SHP77 (cell line): ENCODE measurements around the gene FANCI.

Experiments used
- DNase-seq, 2 experiments: peaks; one replicate each; lab custom pipeline; 2025; lab: John Stamatoyannopoulos, UW

Gene FANCI

DNA sequence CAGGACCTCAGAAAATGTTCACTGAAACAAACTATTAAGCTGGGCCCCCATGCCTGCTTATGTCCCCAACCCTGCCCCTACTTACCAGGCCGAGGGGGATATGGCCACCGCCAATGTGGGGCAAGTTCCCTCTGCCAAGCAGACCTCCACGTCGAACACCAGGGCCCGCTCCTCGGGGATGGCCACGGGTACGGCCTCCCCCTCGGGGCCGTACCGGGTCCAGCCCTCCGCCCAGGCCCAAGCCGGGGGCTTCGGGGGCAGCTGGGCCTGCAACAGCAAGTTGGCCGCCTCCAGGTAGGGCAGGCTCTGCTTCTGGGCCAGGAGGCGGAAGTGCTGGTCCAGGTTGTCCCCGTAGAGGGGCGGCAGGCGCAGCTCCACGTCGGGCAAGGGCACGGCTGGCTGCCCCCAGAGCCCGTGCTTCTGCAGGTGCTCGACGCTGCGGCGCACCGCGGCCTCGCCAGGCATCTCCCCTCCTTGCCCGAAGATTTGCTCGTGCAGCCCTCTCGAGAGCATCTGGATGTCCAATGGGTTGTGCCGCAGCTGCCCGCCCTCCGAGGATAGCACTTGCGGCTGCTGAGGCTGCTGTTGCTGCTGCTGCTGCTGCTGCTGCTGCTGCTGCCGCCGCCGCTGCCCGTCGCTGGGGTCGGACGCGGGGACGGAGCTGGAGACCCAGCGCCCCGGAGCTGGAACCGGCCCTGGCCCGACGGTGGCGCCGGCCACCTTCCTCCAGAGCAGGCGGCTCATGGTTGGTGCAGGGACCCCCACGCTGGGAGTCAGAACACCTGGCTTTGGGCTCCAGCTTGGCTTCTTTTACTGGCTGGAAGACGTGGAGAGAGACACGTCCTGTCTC, 89.5 kb downstream of the FANCI start:
- DNase-seq = no peak

DNA sequence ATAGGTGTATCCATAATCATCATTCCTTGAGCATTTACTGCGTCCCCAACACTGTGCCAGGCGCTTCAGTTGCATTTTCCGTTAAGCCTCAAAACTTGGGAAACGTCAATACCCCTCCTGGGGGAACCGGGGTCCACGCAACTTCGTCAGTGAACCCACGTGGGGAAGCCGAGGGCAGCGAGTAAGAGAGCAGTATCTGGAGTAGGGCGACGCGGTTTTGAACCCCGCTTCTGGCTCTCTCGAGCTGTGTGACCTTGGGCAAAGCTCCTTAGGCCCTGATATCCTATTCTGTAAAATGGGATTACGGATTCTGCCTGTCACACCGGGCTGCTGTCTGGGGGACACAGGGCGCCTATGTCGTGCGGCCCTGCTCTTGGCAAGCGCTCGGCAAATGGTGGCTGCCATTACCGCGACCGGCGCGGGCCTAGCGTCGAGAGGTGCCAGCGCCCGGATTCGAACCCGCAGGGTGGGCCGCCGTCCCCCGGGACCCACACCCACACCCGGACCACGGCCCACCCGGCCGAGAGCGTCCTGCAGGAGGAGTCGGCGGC, 90.3 kb downstream of the FANCI start:
- DNase-seq = no peak

DNA sequence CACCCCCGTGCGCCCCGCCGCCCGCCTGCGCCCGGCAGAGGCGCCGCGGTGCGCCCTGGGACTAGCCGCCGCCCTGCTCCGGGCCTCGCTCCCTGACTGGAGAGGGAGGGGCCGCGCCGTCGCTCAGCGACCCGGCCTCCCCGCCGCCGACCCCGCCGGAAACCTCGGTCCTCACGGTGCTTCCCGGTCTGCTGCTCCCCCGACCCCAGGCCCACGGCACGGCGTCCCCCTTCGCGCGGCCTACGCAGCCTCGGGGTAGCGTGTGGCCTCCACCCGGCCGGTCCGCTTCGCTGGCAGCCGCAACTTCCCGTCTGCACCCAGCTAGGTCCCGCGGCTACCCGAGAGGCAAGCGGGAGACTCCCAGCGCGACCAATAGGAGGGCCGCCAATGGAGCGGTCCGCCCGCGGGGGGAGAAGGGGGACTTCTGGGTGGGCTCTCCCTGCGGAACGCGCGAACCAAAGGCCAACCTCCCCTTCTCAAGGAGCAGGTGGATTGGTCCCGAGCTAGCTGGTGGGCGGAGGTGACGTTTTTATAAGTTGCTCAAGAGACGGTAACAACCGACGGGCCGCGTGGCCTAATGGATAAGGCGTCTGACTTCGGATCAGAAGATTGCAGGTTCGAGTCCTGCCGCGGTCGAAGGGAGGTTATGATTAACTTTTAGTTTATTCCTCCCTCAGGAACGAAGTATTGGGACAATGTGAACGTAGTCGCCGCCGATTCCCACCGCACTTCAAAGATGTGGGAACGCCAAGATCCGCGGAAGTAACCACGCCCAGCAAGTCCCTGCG, 90.9 kb downstream of the FANCI start, which contains the start of gene POLG:
TSS of gene POLG (minus strand) at position 315 of the 788 bp plus-strand sequence. CDS start 1,070 bp downstream, outside the sequence.
- peak; percentile 97 to 98 for DNase-seq

DNA sequence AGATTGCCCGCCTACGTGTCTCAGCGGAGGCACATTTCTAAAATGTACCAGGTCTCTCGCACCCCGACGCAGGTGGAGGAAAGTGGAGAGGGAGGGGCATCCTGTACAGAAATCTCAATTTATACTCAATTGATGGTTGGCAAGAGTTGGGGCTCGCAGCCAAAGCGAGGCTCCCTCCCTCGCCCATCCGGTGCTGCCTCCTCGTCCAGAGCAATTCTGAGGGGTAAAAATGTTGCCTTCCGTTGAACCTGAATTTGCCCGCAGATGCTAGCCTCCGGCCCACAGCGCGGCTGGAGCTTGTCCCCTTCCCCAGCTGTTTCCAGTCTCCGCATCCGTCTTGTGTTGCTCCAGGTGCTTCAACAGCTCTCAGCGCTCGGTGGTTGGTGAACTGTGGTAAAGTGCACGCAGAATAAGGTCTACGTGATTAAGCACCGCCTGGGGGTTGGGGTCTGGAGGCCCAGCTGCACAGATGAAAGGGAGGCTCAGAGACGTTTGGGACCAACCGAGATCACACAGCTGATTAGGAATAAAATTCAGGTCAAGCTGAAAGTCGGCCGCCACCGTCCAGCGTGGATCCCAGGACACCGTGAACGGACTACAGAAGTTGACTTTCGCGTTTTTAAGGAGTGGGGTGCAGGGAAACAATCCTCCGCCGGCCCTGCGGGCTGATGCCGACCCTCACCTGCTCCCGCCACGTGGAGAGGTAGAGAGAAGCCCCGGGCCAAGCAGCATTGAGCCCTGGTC, 91.7 kb downstream of the FANCI start:
- peak; percentile 84 to 88 for DNase-seq

DNA sequence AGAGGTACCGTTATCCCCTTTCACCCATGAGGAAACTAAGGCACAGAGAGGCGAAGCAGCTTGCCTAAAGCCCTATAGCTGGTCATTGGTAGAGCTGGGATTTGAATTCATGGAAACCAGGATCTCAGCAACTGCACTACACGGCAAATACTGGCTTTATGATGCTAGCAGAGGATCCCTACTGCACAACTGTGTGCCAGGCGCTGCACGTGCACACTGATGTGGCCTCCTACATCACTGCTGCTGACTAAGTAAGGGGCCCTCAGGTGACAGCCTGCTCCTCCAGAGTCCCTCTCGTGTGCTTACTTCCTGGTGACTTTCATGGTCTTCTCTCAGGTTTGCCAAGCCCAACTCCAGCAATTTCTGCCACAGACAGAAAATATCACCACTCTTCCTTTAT, 94.3 kb downstream of the FANCI start:
- no peak for DNase-seq

DNA sequence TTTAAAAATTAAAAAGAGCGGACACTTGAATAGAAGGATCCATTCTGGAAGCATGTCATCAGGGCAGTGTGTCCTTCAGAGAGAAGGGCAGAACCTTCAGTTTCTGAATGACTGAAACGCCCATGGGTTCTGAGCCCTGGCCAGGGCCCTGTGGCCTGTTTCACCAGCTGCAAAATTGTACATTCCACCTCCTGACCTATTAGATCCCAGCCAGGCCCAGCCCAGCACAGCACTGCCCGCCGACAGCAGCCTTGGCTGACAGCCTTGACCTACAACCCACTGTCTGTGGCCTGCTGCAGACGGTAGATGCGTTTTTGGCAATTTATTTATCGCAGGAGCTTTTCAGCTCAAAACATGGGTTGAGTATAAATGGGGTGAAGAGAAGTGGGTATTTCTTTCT, 96.8 kb downstream of the FANCI start:
- no peak for DNase-seq

DNA sequence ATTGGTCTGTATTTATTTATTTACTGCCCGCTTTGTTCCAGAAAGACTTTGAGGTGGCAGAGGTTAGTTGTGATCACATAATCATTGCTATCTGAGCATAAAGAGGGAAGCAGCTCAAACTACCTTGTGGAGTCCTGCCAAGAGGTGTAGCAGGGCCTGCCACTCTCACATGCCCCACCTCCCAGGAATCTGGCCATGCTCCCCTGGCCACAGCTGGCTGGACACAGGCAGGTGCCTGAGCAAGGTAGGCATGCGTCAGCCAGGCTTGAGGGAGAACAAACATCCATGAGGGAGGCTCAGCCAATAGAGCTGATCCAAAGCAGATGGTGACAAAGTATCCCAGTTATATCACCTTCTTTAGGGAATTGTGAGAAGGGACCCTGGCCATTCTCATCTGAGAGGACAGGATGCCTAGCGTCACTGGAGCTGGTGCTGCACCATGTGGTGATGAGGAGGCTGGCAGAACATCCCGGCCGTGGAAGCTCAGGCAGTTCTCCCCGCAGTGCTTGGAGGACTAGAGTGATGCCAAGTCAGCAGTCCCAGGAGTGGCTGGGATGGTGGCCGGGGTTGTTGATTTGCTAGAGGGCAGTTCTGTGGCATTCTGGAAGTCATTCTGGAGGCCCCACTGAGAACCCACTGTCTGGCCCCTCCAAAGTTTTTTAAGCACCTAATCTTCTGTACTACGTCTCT, 97.7 kb downstream of the FANCI start:
- DNase-seq = peak; percentile 32 to 36

DNA sequence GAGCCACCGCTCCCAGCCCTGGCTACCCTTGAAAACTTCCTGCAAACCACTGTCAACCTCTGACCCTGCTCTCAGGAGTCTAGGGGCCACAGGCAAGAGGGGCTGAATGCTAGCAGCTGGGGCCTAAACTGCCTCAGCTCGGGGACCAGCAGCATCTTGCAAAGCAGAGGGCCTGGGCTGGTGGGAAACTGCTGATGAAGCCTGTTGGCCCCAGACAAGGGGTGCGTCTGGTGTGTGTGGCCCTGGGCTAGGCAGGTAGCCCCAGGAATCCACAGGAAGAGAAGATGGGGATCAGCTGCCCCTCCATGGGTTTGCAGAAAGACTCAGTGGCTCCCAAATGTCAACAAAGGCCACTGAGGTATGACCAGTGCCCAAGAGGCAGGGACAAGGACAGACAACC, 99.1 kb downstream of the FANCI start:
- no peak for DNase-seq

DNA sequence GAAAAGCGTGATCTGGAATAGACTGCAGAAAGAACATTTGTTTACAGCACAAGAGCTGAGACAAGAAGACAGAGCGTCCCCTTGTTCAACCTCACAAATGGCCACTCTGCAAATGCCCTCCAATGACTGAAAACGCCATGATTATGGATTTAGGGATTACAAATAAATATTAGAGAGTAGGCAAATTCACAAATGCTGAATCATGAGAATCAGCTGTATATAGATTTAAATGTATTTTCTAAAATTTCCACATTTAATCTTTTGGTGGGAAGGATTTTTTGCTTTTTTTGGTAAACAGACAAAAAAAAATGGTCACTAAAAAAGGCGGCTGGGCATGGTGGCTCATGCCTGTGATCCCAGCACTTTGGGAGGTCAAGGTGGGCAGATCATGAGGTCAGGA, 101.5 kb downstream of the FANCI start:
- no peak for DNase-seq

DNA sequence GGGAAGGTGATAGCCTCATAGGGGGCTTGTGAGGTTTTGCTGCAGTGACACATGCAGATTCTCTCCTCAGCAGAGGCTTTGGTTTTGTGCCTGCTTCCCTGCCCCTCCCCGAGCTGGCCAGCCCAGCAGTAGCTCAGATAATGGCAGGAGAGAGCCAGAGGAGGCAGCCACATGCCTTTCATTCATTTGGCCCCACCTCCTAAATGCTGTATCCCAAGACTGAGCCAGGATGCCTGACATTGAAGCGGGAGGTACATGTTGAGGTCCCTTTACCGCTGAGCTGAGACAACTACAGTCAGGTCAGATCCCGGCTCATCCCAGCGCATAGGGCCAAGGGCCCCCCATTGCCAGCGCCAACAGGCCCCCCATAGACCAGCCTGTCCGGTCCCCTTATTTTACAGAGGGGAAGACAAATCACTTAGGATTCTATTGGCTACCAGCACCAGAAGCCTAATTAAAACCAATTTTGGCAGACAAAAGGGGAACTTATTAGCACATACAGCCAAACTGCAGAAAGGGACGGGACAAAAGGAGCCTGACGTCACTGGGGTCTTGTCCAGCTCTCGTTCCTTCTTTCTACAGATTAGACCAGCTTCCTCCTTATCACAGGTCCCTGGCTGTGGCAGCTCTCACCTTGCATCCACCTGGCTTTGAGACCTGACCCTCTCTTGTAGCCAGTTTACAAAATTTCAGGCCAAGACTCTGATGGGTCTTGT, 102.9 kb downstream of the FANCI start:
- no peak for DNase-seq

DNA sequence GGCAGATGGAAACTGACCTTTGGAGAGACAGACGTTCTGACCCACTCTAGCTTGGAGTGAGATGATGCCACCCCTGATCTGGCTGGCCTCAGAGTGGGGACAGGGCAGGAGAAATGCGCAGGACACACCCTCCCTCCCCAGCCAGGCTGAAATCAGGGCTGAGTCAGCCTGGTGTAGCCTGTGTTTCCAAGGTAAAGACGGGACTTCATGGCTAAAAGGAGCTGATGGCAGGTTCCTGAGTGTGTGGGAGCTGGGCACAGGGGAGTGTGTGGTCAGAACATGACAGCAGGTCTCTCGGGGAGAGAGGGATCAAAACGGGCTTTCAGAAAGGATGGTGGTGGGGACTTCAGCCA, 105.4 kb downstream of the FANCI start:
- no peak for DNase-seq

DNA sequence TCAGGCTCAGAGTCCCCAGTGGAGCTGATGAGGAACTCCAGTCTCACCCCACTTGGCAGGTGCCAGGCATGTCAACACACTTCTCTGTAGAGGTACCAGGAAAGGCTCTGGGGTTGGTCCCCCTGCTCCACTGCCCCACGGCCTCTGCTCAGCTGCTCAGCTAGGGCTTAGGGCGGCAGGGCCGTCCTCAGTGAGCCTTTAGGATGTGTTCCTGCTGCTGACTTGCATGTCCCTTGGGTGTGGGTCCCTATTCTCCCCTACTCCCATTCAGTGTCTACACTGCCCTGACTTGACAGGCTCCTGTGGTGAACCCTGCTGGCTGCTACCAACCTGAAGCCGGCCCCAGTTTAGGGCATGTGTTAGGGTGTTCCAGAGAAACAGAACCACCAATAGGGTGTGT, 108.7 kb downstream of the FANCI start:
- DNase-seq = no peak

DNA sequence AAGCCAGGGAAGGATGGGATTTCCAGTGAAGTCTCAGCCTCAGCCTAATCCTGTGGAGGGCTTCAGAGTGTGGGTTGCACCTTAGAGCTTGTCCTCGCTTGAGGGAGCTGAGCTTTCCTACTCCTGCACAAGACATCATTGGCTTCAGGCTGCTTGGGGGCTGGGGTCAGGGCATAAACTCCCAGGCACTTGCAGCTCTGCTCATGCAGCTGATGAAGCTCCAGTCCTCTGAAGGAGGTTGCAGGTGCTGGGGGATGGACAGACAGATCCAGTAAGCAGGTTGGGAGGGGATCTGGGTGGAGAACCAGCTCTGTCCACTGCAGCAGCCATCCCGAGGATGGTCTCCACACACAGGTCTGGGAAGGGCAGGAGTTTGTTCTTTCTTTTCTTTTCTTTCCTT, 110.2 kb downstream of the FANCI start:
- DNase-seq = no peak

DNA sequence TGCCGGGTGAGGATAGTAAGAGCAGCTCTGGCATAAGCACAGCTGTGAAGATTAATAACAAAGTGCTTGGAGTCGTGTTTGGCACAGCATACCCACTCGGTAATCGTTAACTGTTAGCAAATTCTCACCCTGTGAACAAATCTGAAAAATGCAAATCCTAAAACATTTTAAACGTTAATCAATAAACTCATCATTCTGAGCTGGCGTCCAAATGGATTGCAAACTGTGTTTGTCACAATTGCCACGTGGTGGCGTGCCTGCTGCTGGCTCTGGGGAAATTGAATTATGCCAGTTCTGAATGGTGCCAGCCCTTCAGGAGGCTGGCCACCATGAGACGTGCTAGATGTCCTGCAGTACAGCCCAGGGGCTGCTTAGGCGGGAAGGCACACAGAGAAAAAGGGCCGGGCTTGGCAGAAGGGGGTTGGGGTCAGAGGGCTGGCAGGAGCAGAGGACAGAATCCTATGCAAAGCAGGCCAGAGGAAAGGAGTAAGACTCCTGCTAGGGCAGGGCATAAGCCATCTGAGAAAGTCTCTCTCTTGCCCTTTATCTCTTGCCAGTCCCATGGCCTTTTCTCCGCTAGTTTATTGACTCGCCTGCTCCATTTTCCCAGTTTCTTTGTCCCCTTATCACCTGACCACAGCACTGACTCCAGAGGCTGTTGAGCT, 113.0 kb downstream of the FANCI start:
- peak; percentile 17 to 64 for DNase-seq

DNA sequence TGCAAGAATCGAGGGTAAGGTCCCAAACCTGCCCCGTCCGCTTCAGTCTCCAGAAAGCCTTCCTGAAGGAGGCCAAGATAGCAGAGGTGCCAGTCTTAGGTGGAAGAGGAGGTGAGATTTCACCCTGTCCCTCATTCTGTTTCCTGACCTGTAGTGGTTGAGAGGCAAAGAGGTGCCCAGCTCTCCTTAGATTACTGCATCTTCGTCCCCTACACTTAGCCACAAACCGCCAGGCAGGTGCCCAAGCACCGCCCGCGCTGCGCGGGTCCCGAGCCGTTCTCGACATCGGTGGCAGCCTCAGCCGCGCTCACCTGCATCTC, 114.6 kb downstream of the FANCI start:
- peak in 1 of 2 experiments; percentile 40 for DNase-seq

DNA sequence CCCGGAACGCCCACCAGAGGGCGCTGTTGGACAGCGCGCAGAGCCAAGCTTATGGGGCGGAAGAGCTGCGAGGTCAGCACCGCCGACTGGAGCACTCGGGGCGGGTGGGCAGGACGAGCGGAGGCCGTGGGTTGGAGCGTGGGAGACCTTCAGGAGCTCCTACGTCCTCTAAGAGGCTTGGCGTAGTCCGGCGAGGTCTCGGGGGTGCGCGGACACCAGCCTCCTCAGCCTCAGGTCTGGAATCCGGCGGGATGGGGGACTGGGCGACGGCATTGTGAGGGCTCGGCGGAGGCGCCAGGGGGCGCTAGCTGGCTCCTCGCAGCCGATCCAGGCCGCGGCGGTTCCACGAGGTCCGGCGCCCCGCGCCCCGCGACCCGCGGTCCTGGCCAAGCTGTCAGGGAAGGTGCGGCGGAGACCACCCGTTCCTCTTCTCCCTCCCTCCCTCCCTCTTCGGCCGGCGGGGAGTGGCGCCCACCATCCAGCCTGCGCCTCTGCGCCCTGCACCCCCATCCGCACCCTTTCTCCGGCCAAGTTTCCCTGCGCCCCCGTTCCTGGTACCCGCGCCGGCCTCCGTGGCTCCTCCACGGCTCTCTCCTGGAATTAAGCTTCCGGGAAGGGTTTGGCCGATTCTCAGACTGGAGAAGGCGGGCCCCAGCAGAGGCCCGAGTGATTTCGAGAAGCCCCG, 115.1 kb downstream of the FANCI start:
- DNase-seq = peak; percentile 41 to 57

DNA sequence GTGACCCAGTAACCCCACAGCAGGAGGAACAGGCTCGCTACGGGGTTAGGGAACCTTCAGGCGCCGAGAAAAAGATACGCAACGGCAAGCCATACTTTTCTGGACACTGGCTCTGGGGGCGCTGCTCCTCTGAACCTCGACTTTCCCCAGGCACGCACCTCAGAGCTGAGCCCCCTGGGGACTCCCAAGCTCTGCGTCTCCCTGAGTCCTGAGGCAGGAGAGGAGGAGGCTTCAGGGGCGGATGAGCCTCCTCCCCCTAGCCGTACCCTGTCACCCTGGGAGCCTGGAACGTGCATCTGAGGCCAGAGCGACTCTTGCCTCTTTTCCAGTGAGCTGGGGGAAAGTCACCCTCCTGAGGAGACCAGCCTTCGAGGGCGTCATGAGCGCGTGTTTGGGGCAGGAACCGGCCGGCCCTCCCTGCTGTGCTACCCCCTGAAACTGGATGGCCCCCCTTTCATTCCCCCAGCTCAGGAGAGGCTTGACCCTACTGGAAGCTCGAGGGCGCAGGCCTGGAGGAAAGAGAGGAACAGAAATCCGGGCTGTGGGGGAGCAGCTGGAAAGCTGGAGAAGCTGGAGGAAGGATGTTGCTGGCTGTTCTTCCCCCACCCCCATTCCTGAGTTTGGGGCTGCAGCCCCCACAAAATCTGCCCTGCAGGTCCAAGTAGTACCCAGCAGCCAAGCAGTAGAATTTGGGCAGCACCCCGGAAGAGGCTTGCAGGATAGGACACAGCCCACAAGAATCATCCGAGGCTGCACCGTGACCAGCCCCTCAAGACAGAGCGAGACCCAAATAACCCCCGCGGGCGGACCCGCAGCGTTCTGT, 115.9 kb downstream of the FANCI start:
- DNase-seq = no peak

DNA sequence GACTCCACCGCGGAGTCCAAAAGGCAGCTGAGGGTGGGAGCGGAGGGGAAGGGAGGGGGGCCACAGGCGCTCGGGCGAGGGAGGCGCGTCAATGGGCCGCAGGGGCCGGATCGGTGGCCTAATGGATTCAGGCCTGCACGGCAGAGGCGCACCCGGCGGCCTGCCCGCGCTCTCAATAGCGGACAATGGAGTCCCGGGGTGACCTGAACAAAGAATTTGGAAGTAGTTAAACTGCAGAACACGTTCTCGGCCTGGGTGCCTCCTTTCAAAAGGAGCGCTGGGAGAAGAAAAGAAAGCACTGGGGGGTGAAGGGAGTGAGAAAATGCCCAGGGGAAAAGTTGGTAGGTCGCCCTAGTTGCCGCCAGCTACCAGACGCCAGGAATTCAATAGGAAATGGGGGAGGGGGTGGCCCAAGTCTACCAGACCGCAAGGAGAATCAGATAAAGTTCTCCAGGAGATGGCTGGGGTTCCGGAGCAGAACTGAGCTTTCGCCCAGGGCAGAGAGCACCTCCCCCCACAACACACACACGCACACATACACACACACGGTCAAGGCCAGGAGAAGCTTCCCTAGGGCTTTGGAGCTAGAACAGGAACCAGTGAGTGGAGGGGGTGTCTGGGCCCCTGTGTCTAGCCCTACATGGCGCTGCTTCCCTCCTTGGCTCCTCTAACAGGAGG, 116.7 kb downstream of the FANCI start:
- no peak for DNase-seq
